Psoas muscle (tissue), 8 donors: ENCODE measurements around the gene POC1A. TPM values are rescaled to one million over a fixed set of nuclear protein-coding genes. Genes with fewer than 3 reads are reported as not detected.

Experiments
- ATAC-seq, 4 donors: fragments of 200-7000 bp; cut with Tn5 transposase; one replicate each; pipeline ENCODE4 v1.9.1; 2020; ENCODE audit warnings: moderate library complexity in 3 of 4, mild to moderate bottlenecking in 2 of 4
- DNase-seq, 2 donors: peaks; one replicate each; pipeline ENCODE4 v3.0.0-alpha.2; 2020
- H3K27ac ChIP-seq: fragments of 200-600 bp; one replicate; pipeline ENCODE4 v1.8.0; 2022
- H3K27me3 ChIP-seq, 3 donors: fragments of 200-600 bp in 1 of 3; one replicate each; pipeline versions ENCODE4 v1.6.1 to v1.8.0; 2013 to 2022; ENCODE audit warnings: low read length in 2 of 3, mild to moderate bottlenecking in 2 of 3, moderate library complexity in 1 of 3; ENCODE audit not compliant: insufficient read depth in 3 of 3
- H3K36me3 ChIP-seq, 2 donors: fragments of 200-600 bp in 1 of 2; one replicate each; pipeline versions ENCODE4 v1.6.1 to v1.8.0; 2013 to 2022; ENCODE audit warnings: low read depth in 1 of 2, mild to moderate bottlenecking in 1 of 2, moderate library complexity in 1 of 2; ENCODE audit not compliant: insufficient read depth in 1 of 2
- H3K4me1 ChIP-seq: fragments of 200-600 bp; one replicate; pipeline ENCODE4 v1.8.0; 2022
- H3K4me3 ChIP-seq: fragments of 200-600 bp; one replicate; pipeline ENCODE4 v1.8.0; 2022; ENCODE audit warnings: mild to moderate bottlenecking
- H3K9me3 ChIP-seq: fragments of 200-600 bp; one replicate; pipeline ENCODE4 v1.8.0; 2022
- CTCF ChIP-seq: fragments of 200-600 bp; IDR thresholded peaks from one replicate; pipeline ENCODE4 v1.8.0; 2022; ENCODE audit warnings: antibody characterized with exemption
- WGBS, 3 donors: extraction: QIAGEN DNeasy Blood & Tissue Kit; methylation state at CpG; one replicate each; pipeline versions ENCODE4 v1.1.6 to v1.1.7; 2013; 5-methylcytosine and 5-hydroxymethylcytosine counted together
- intact Hi-C, 2 donors: fragments of 100-400 bp; cut with DNase I; formaldehyde crosslinking; loops; one replicate each; pipeline versions ENCODE4 v1.11.0 to v1.14.2; 2022
- polyA plus RNA-seq, 3 donors: library from polyadenylated mRNA; stranded (reverse); fragments of 200-250 nt; gene quantifications; one replicate each; pipeline ENCODE4 v1.2.3, GENCODE V29; 2013
- total RNA-seq, 4 donors: library from RNA; stranded (reverse); fragmentation: NEBNext Ultra II Directional in 2 of 4; extraction: Animal tissue kit (Norgen Biotek cat#: 25700) in 2 of 4; gene quantifications; one replicate each; pipeline versions ENCODE4 v1.2.1 to v1.2.4, GENCODE V29; 2021 to 2023
- donor health status: healthy with polysubstance abuse.
- donor health status: DM: no; HTN: no; CAD: no; lungs with moderate emphysema.
- donor health status: Bipolar disorder and iron deficiency.
- donor health status: healthy.
- donor health status: DM: yes; HTN: yes; CAD: no.
- donor health status: DM: no; HTN: no; CAD: no.
- donor health status: DM: no; HTN: no; CAD: no.
- donor health status: DM: yes; HTN: yes; CAD: no.

Gene POC1A
- total and polyA plus RNA-seq, 7 donors = 0.87 to 3.2 (median 1.7) TPM

DNA sequence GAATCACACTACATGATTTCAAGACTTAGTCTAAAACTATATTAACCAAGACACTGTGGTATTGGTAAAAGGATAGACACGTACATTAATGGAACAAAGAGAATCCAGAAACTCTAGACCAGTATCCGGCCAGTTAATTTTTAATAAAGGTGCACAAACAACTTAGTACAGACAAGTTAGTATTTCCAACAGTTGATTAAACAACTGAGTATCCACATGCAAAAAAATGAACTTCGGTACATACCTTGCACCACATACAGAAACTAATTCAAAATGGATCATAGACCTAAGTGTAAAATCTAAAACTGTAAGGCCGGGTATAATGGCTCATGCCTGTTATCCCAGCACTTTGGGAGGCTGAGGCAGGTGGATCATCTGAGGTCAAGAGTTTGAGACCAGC, 51.3 kb downstream of the POC1A start:
- 95 to 98% (median 96%) methylated on average over 4 of the region's 4 CpGs for WGBS, 3 donors
- ATAC-seq (no peak), DNase-seq (no peak)
- Histone ChIP-seq H3K27ac (no peak overlapping the region), H3K36me3 (no peaks in the 10 kb centered on the region), H3K4me3 (no peak overlapping the region), H3K9me3 (peaks cover 10% of the 10 kb centered on the region), H3K4me1 (no peaks in the 10 kb centered on the region), H3K27me3 (no peaks in the 10 kb centered on the region)
- intact Hi-C loops = no loop called here
- no peak for TF ChIP-seq CTCF

- ATAC-seq = no peak
These were observed 55.2 kb downstream of the POC1A start for GRCh38 chr3:52099001-52099401.

DNA sequence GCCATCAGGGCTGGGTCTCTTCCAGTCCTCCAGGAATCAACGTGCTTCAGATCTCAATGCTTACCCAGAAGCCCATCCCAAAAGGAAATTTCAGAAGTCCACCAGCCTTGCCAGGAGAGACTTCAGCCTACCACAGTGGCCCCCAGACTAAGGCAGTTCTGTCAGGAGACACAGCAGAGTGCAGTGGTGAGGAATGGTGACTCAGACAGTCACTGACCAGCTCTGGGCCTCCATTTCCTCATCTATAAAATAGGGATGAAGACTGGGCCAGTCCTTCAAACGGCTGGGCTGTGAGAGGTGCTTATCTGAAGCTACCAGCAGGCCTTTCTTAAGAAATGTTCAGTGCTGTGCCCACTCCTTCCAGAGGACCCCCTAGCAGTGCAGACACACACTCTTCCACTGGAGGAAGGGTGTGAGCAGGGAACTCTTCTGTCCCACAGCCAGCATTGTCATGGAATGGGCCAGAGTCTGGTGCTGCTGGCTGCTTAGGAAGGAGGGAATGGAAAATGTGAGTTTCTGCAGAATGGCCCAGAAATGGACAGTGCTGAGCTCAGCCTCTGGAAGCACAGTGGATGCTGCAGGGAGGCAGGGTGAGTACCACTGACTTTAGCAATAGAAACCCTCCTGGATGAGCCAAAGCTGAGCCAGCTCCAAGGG, 56.2 kb downstream of the POC1A start:
- intact Hi-C loops = no loop called here
- Histone ChIP-seq H3K4me1 (no peaks in the 10 kb centered on the region), H3K9me3 (peaks cover 10% of the 10 kb centered on the region), H3K4me3 (no peak overlapping the region), H3K27me3 (no peaks in the 10 kb centered on the region), H3K27ac (no peak overlapping the region), H3K36me3 (no peaks in the 10 kb centered on the region)
- TF ChIP-seq CTCF = no peak
- DNase-seq (peak in 1 of 2 donors; percentile 31), ATAC-seq (no peak)
- WGBS, 3 donors = 86 to 88% (median 87%) methylated on average over 2 of the region's 2 CpGs

More at GRCh38 chr3:52099001-52099401, 55.2 kb downstream of the POC1A start:
- H3K27me3 ChIP-seq = no peaks in the 10 kb centered on the region
- no peaks in the 10 kb centered on the region for H3K4me1 ChIP-seq
- H3K4me3 ChIP-seq = no peak overlapping the region
- H3K36me3 ChIP-seq = no peaks in the 10 kb centered on the region
- H3K27ac ChIP-seq = no peak overlapping the region
- peak in 1 of 2 donors; percentile 54 for DNase-seq
- TF ChIP-seq CTCF = no peak
- 59 to 75% (median 64%) methylated on average over 3 of the region's 3 CpGs for WGBS, 3 donors
- H3K9me3 ChIP-seq = peaks cover 10% of the 10 kb centered on the region
- intact Hi-C loops = no loop called here

DNA sequence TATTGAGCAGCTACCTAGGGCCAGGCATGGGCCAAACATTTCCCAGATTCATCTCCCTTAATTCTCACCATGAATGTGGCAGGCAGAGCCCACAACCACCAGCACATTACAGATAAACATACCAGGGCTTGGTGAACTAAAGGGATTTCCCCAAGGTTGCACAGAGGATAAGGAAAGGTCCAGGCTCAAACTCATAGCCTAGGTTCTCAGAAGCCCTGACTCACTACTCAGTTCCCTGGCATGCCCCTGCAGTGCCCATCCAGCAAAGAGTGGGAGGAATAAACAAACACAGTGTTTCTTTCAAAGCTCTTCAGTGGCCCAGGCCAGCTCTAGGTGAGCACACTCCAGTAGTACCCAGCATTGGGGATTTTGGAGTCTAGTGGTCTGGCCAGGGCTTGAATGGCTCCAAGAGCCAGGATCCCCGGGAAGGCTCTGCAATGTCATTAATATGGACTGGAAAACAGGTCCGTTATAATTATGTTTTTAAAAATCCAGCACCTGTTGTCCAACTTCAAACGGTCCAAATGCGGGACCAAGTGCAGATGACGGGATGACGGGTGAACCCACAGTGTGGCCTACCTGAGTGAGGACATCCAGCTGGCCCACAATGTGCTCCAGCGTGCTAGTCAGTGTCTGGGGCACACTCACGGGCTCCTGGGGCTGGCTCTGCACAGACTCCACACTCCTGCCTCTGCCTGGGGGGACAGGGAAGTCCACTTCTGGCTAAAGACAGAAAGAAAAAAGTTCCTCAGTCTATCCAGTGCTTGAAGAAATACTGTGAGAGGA, 58.0 kb downstream of the POC1A start:
- Histone ChIP-seq H3K4me1 (no peaks in the 10 kb centered on the region), H3K27ac (no peak overlapping the region), H3K9me3 (peaks cover 5% of the 10 kb centered on the region), H3K27me3 (no peaks in the 10 kb centered on the region), H3K36me3 (no peaks in the 10 kb centered on the region), H3K4me3 (no peak overlapping the region)
- intact Hi-C loops = no loop called here
- TF ChIP-seq CTCF = no peak
- DNase-seq (peak in 1 of 2 donors; percentile 3), ATAC-seq (no peak)
- WGBS, 3 donors = 85 to 88% (median 87%) methylated on average over 8 of the region's 8 CpGs
